Kidney epithelial cell (primary cell): ENCODE results near the gene ZNF213. TPM values are rescaled to one million over a fixed set of nuclear protein-coding genes. Genes with fewer than 3 reads are reported as not detected.
"Not testable (repeated sequence)": the region's sequence is repeated elsewhere in the genome, so short reads cannot be mapped to it uniquely, and the experiment has no call there.

ENCODE experiments used
- DNase-seq: peaks from one replicate; pipeline ENCODE4 v3.0.0-alpha.2; 2010; ENCODE audit warnings: low read depth
- H3K27me3 ChIP-seq: 2 replicates; pipeline ENCODE4 v1.6.0; 2011; ENCODE audit warnings: low read length; ENCODE audit not compliant: control insufficient read depth, insufficient read depth
- H3K36me3 ChIP-seq: 2 replicates; pipeline ENCODE4 v1.5.1; 2011; ENCODE audit warnings: low read length; ENCODE audit not compliant: control insufficient read depth, insufficient read depth
- H3K4me3 ChIP-seq: 2 replicates; pipeline ENCODE4 v1.5.1; 2011; ENCODE audit warnings: low read depth, mild to moderate bottlenecking, control low read depth, low read length
- CTCF ChIP-seq: IDR thresholded peaks from 2 replicates; pipeline ENCODE4 v1.5.1; 2011; ENCODE audit warnings: mild to moderate bottlenecking, moderate library complexity, low read length, control low read depth, inconsistent platforms; ENCODE audit not compliant: insufficient read depth, poor library complexity, severe bottlenecking
- total RNA-seq: library from RNA; depleted of rRNA; stranded (reverse); fragments of >200 nt; gene quantifications from 2 replicates; pipeline ENCODE4 v1.2.3, GENCODE V29; 2015

The ZNF213 gene
- total RNA-seq, 1 donor from 2014 or later: 13.7 TPM

GRCh38 chr16:3173892-3174617, 39.2 kb downstream of the ZNF213 start:
- H3K4me3 ChIP-seq: no peak overlapping the region
- H3K27me3 ChIP-seq: peaks cover 46% of the 10 kb centered on the region
- no peak for DNase-seq
- TF ChIP-seq CTCF: peak; percentile 45
- H3K36me3 ChIP-seq: no peaks in the 10 kb centered on the region

GRCh38 chr16:3174618-3175148, 39.9 kb downstream of the ZNF213 start:
- DNase-seq: no peak
- Histone ChIP-seq H3K4me3 (no peak overlapping the region), H3K36me3 (no peaks in the 10 kb centered on the region), H3K27me3 (peaks cover 51% of the 10 kb centered on the region)
- TF ChIP-seq CTCF: no peak

GRCh38 chr16:3175157-3176093, 40.6 kb downstream of the ZNF213 start:
- TF ChIP-seq CTCF: no peak
- peak overlapping the region; percentile 7 for H3K4me3 ChIP-seq
- H3K27me3 ChIP-seq: peaks cover 51% of the 10 kb centered on the region
- no peaks in the 10 kb centered on the region for H3K36me3 ChIP-seq
- no peak for DNase-seq

- H3K36me3 ChIP-seq: no peaks in the 10 kb centered on the region
- TF ChIP-seq CTCF: no peak
- H3K27me3 ChIP-seq: peaks cover 53% of the 10 kb centered on the region
- no peak overlapping the region for H3K4me3 ChIP-seq
- no peak for DNase-seq
Observed at GRCh38 chr16:3179651-3180050, 44.8 kb downstream of the ZNF213 start.

DNA sequence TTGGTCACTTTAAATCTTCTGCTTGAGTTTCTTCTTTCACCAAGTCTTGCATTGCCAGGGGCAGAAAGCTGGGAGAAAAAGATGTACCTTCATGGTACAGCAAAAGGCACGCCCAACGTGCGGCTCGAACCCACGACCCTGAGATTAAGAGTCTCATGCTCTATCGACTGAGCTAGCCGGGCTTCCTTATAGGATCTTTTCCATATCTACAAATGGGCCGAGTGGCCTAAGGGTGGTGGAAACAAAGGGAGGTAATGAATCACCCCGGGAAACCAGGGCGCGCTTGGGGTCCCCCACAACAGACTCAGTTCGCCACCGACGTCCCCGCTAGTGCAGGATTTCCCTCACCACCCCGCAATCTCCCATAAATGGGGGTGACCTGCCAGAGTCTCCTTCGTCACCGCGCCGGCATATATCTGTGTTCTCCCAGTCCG, 45.6 kb downstream of the ZNF213 start:
- Histone ChIP-seq H3K4me3 (no peak overlapping the region), H3K27me3 (peaks cover 47% of the 10 kb centered on the region), H3K36me3 (no peaks in the 10 kb centered on the region)
- no peak for DNase-seq
- no peak for TF ChIP-seq CTCF

DNA sequence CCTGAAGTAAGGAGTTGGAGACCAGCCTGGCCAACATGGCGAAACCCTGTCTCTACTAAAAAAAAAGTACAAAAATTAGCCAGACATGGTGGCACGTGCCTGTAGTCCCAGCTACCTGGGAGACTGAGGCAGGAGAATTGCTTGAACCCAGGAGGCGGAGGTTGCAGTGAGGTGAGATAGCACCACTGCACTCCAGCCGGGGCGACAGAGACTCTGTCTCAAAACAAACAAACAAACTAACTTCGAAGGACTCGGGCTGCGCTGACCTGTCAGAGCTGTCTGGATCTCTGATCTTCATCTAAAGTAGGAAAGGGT, 47.4 kb downstream of the ZNF213 start:
- not testable (repeated sequence) for DNase-seq, H3K4me3 ChIP-seq
- H3K27me3 ChIP-seq: peaks cover 43% of the 10 kb centered on the region

More for the DNA sequence above, 47.4 kb downstream of the ZNF213 start:
- not testable (repeated sequence) for H3K36me3 ChIP-seq
